SU-DHL-6 (cell line): ENCODE data around the gene SLC39A11.

Experiments used
- H2AFZ ChIP-seq: fragments of 200-600 bp; sonication (generic); 2 replicates; pipeline ENCODE4 v1.6.1; 2014; ENCODE audit warnings: low read depth, mild to moderate bottlenecking, moderate library complexity, mixed read lengths, antibody characterized with exemption, low read length; ENCODE audit not compliant: severe bottlenecking
- H3F3A ChIP-seq: fragments of 200-600 bp; shearing (Covaris generic); 2 replicates; pipeline ENCODE4 v1.6.0; 2016; ENCODE audit warnings: antibody characterized with exemption, mild to moderate bottlenecking; ENCODE audit not compliant: insufficient read depth
- H3K27ac ChIP-seq: fragments of 200-600 bp; sonication (generic); 2 replicates; pipeline ENCODE4 v1.5.1; 2016; ENCODE audit warnings: low read depth, mild to moderate bottlenecking, low read length, moderate library complexity, mixed read lengths
- H3K27me3 ChIP-seq: fragments of 200-600 bp; sonication (generic), shearing (Covaris generic); 2 replicates; pipeline ENCODE4 v1.6.0; 2014; ENCODE audit warnings: mild to moderate bottlenecking, low read length
- H3K36me3 ChIP-seq: fragments of 200-600 bp; sonication (generic); 2 replicates; pipeline ENCODE4 v1.6.1; 2014; ENCODE audit warnings: mild to moderate bottlenecking, low read length, mixed read lengths
- H3K4me2 ChIP-seq: fragments of 300-600, 200-600 bp; shearing (Covaris generic), sonication (generic); 2 replicates; pipeline ENCODE4 v1.6.0; 2014; ENCODE audit warnings: low read length, low read depth, mild to moderate bottlenecking; ENCODE audit not compliant: poor library complexity, severe bottlenecking
- H3K4me3 ChIP-seq: fragments of 200-600 bp; sonication (generic); 2 replicates; pipeline ENCODE4 v1.5.1; 2014; ENCODE audit warnings: antibody characterized with exemption, low read length, mild to moderate bottlenecking, mixed read lengths; ENCODE audit not compliant: insufficient read depth, poor library complexity, severe bottlenecking
- H3K79me2 ChIP-seq: fragments of 200-600 bp; sonication (generic); 2 replicates; pipeline ENCODE4 v1.6.1; 2014; ENCODE audit warnings: mild to moderate bottlenecking, low read length, moderate library complexity; ENCODE audit not compliant: insufficient read depth
- H3K9ac ChIP-seq: fragments of 200-600 bp; sonication (generic); 2 replicates; pipeline ENCODE4 v1.7.0; 2014; ENCODE audit warnings: mild to moderate bottlenecking, low read length
- H3K9me2 ChIP-seq: fragments of 200-600 bp; sonication (generic); replicated peaks from 2 replicates; pipeline ENCODE4 v1.6.1; 2014; ENCODE audit warnings: low read length; ENCODE audit not compliant: insufficient read depth
- H3K9me3 ChIP-seq: fragments of 200-600 bp; sonication (generic); 2 replicates; pipeline ENCODE4 v1.6.1; 2014; ENCODE audit warnings: low read length, mixed read lengths; ENCODE audit not compliant: insufficient read depth
- H4K20me1 ChIP-seq: fragments of 200-600 bp; sonication (generic); 2 replicates; pipeline ENCODE4 v1.6.1; 2014; ENCODE audit warnings: low read depth, mild to moderate bottlenecking, antibody characterized with exemption, low read length, moderate library complexity, mixed read lengths
- EZH2phosphoT487 ChIP-seq: fragments of 200-600 bp; sonication (generic), shearing (Covaris generic); conservative IDR thresholded peaks from 2 replicates; pipeline ENCODE4 v1.6.1; 2018; ENCODE audit warnings: mild to moderate bottlenecking, antibody characterized with exemption, low read length, moderate library complexity, mixed read lengths
- TF ChIP-seq, protein P1 (sequence below): fragments of 200-600 bp; sonication (generic); IDR thresholded peaks from one replicate; pipeline ENCODE4 v1.5.1; 2017; ENCODE audit warnings: antibody characterized with exemption, mild to moderate bottlenecking, low read length, moderate library complexity; ENCODE audit not compliant: insufficient read depth, poor library complexity, severe bottlenecking

Gene SLC39A11

DNA sequence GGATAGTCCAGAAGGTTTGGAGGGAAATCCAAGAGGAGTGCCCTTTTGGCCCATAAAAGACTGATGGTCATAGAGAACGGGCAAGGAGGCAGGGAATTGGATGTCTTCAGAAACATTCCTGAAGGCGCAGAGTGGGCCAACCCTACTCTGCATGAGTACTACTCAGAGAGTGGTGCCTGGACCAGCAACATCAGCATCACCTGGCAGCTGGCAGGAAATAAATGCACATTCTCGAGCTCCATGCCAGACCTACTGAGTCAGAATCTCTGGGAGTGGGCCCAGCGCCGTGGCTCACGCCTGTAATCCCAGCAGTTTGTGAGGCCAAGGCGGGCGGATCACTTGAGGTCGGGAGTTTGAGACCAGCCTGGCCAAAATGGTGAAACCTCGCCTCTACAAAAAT, 27.1 kb upstream of the SLC39A11 start:
- Histone ChIP-seq H3K36me3 (no peaks in the 10 kb centered on the region), H3K27me3 (no peaks in the 10 kb centered on the region), H4K20me1 (no peaks in the 10 kb centered on the region), H3F3A (no peaks in the 10 kb centered on the region), H3K9me2 (no peaks in the 10 kb centered on the region), H3K4me3 (no peak overlapping the region), H2AFZ (no peak overlapping the region), H3K27ac (no peak overlapping the region), H3K9me3 (no peaks in the 10 kb centered on the region), H3K4me2 (no peak overlapping the region), H3K79me2 (no peaks in the 10 kb centered on the region), H3K9ac (no peak overlapping the region)
- TF ChIP-seq EZH2phosphoT487: no peak
- TF ChIP-seq, protein P1, sequence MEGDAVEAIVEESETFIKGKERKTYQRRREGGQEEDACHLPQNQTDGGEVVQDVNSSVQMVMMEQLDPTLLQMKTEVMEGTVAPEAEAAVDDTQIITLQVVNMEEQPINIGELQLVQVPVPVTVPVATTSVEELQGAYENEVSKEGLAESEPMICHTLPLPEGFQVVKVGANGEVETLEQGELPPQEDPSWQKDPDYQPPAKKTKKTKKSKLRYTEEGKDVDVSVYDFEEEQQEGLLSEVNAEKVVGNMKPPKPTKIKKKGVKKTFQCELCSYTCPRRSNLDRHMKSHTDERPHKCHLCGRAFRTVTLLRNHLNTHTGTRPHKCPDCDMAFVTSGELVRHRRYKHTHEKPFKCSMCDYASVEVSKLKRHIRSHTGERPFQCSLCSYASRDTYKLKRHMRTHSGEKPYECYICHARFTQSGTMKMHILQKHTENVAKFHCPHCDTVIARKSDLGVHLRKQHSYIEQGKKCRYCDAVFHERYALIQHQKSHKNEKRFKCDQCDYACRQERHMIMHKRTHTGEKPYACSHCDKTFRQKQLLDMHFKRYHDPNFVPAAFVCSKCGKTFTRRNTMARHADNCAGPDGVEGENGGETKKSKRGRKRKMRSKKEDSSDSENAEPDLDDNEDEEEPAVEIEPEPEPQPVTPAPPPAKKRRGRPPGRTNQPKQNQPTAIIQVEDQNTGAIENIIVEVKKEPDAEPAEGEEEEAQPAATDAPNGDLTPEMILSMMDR: no peak

DNA sequence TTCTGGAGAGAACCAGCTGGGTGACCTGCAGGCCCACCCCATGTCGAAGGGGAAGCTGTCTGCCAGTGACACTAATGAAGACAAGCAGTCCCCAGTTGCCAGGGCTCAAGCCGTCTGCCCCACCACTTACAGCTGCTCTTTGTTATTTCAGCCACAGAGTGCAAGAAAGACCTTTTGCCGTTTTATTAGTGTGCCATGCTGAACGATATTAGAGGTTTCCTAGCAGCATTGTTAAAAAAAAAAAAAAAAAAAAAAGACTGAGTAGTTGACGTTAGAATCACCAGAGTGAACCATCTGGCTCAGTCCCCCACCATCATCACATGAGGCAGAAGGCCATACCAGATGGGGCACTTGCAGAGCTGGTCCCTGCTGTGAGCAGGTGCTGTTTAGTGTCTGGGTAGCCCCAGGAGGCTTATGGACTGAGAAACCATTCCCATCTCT, 26.5 kb upstream of the SLC39A11 start:
- Histone ChIP-seq H3K9me3 (no peaks in the 10 kb centered on the region), H2AFZ (no peak overlapping the region), H3F3A (no peaks in the 10 kb centered on the region), H3K9ac (no peak overlapping the region), H4K20me1 (no peaks in the 10 kb centered on the region), H3K27me3 (no peaks in the 10 kb centered on the region), H3K27ac (no peak overlapping the region), H3K4me2 (no peak overlapping the region), H3K9me2 (no peaks in the 10 kb centered on the region), H3K36me3 (no peaks in the 10 kb centered on the region), H3K79me2 (no peaks in the 10 kb centered on the region), H3K4me3 (no peak overlapping the region)
- TF ChIP-seq, protein P1: no peak
- TF ChIP-seq EZH2phosphoT487: no peak

DNA sequence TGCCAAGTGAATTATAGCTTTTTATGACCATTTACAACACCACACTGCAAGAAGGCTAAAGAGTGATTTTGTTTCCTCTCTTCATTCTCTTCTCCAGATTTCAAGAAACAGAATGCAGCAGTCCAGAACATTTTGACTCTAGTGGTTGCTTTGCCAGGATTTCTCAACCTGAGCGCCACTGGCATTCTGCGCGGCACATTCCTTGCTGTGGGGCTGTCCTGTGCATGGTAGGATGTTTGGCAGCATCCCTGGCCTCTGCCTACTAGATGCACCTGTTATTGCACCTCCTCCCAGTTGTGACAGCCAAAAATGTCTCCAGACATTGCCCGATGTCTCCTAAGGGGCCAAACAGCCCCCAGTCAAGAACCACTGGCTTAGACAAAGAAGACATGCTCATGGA, 25.7 kb upstream of the SLC39A11 start:
- H3K4me2 ChIP-seq: no peak overlapping the region

More for the DNA sequence above, 25.7 kb upstream of the SLC39A11 start:
- Histone ChIP-seq H4K20me1 (no peaks in the 10 kb centered on the region), H3K27me3 (no peaks in the 10 kb centered on the region), H3K9me2 (no peaks in the 10 kb centered on the region), H2AFZ (no peak overlapping the region), H3K79me2 (no peaks in the 10 kb centered on the region), H3K9ac (no peak overlapping the region), H3K9me3 (no peaks in the 10 kb centered on the region), H3K27ac (no peak overlapping the region), H3K4me3 (no peak overlapping the region), H3F3A (no peaks in the 10 kb centered on the region), H3K36me3 (no peaks in the 10 kb centered on the region)
- TF ChIP-seq, protein P1: no peak
- TF ChIP-seq EZH2phosphoT487: no peak
